Measurements from ENCODE around the gene ZNF441. TPM values are rescaled to one million over a fixed set of nuclear protein-coding genes. Genes with fewer than 3 reads are reported as not detected.
A peak's percentile ranks its signal among the peaks of the same experiment; 100 is the strongest.
"Not testable (repeated sequence)": the region's sequence is repeated elsewhere in the genome, so short reads cannot be mapped to it uniquely, and the experiment has no call there.

Gene ZNF441
- total RNA-seq, 1 donor from 2014 or later: not detected

GRCh38 chr19:11767633-11768133 lies 883 bp downstream of the ZNF441 start:
- TF ChIP-seq, protein P1, sequence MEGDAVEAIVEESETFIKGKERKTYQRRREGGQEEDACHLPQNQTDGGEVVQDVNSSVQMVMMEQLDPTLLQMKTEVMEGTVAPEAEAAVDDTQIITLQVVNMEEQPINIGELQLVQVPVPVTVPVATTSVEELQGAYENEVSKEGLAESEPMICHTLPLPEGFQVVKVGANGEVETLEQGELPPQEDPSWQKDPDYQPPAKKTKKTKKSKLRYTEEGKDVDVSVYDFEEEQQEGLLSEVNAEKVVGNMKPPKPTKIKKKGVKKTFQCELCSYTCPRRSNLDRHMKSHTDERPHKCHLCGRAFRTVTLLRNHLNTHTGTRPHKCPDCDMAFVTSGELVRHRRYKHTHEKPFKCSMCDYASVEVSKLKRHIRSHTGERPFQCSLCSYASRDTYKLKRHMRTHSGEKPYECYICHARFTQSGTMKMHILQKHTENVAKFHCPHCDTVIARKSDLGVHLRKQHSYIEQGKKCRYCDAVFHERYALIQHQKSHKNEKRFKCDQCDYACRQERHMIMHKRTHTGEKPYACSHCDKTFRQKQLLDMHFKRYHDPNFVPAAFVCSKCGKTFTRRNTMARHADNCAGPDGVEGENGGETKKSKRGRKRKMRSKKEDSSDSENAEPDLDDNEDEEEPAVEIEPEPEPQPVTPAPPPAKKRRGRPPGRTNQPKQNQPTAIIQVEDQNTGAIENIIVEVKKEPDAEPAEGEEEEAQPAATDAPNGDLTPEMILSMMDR (IDR thresholded peaks at IDR 0.05; ENCODE audit: insufficient read depth, low read depth, low read length): no peak
- no peak for TF ChIP-seq EZH2 (IDR thresholded peaks at IDR 0.05; ENCODE audit: insufficient read depth, low read length)
- DNase-seq (ENCODE audit: low read depth): peak; percentile 10
- Histone ChIP-seq H4K20me1 (ENCODE audit: insufficient read depth, low read length) (no peaks in the 10 kb centered on the region), H3K4me3 (ENCODE audit: insufficient read depth, low read depth, low read length) (peak overlapping the region; percentile 85), H3K4me2 (ENCODE audit: low read length) (peak overlapping the region; percentile 90), H3K9me3 (ENCODE audit: insufficient read depth, low read depth, low read length) (peaks cover 20% of the 10 kb centered on the region), H3K36me3 (ENCODE audit: insufficient read depth, low read length) (no peaks in the 10 kb centered on the region), H3K27ac (ENCODE audit: low read depth, low read length) (peak overlapping the region; percentile 71), H3K27me3 (ENCODE audit: insufficient read depth, low read length) (no peaks in the 10 kb centered on the region), H3K79me2 (ENCODE audit: insufficient read depth, low read length) (peaks cover 30% of the 10 kb centered on the region), H3K4me1 (ENCODE audit: insufficient read depth, low read length) (no peaks in the 10 kb centered on the region), H3K9ac (ENCODE audit: low read length) (peak overlapping the region; percentile 87), H2AFZ (ENCODE audit: low read depth, low read length) (peak overlapping the region; percentile 43)
- Mint-ChIP-seq H3K4me1 (ENCODE audit: low read depth, unreplicated experiment) (no peaks in the 10 kb centered on the region), H3K9me3 (ENCODE audit: unreplicated experiment) (peaks cover 15% of the 10 kb centered on the region), H3K27ac (ENCODE audit: unreplicated experiment) (no peak overlapping the region), H3K36me3 (ENCODE audit: low read depth, unreplicated experiment) (no peaks in the 10 kb centered on the region), H3K4me3 (ENCODE audit: unreplicated experiment) (no peak overlapping the region), H3K27me3 (ENCODE audit: low read depth, unreplicated experiment) (no peaks in the 10 kb centered on the region)
- FAIRE-seq: no peak

- Histone ChIP-seq H3K36me3 (ENCODE audit: insufficient read depth, low read length) (no peaks in the 10 kb centered on the region), H3K4me1 (ENCODE audit: insufficient read depth, low read length) (no peaks in the 10 kb centered on the region), H3K79me2 (ENCODE audit: insufficient read depth, low read length) (peaks cover 32% of the 10 kb centered on the region), H3K9ac (ENCODE audit: low read length) (no peak overlapping the region), H3K4me2 (ENCODE audit: low read length) (no peak overlapping the region), H2AFZ (ENCODE audit: low read depth, low read length) (no peak overlapping the region), H3K9me3 (ENCODE audit: insufficient read depth, low read depth, low read length) (peaks cover 20% of the 10 kb centered on the region), H3K4me3 (ENCODE audit: insufficient read depth, low read depth, low read length) (no peak overlapping the region), H3K27ac (ENCODE audit: low read depth, low read length) (no peak overlapping the region), H3K27me3 (ENCODE audit: insufficient read depth, low read length) (no peaks in the 10 kb centered on the region), H4K20me1 (ENCODE audit: insufficient read depth, low read length) (no peaks in the 10 kb centered on the region)
- H3K36me3 Mint-ChIP-seq (ENCODE audit: low read depth, unreplicated experiment): no peaks in the 10 kb centered on the region
- no peak overlapping the region for H3K27ac Mint-ChIP-seq (ENCODE audit: unreplicated experiment)
- DNase-seq (ENCODE audit: low read depth) (no peak), FAIRE-seq (no peak)
- no peaks in the 10 kb centered on the region for H3K27me3 Mint-ChIP-seq (ENCODE audit: low read depth, unreplicated experiment)
- peaks cover 17% of the 10 kb centered on the region for H3K9me3 Mint-ChIP-seq (ENCODE audit: unreplicated experiment)
- no peaks in the 10 kb centered on the region for H3K4me1 Mint-ChIP-seq (ENCODE audit: low read depth, unreplicated experiment)
- no peak overlapping the region for H3K4me3 Mint-ChIP-seq (ENCODE audit: unreplicated experiment)
- TF ChIP-seq EZH2 (IDR thresholded peaks at IDR 0.05; ENCODE audit: insufficient read depth, low read length): no peak
- TF ChIP-seq, protein P1 (IDR thresholded peaks at IDR 0.05; ENCODE audit: insufficient read depth, low read depth, low read length): no peak
Observed at GRCh38 chr19:11769995-11770394, 3.2 kb downstream of the ZNF441 start.

- H3K79me2 ChIP-seq (ENCODE audit: insufficient read depth, low read length): peaks cover 34% of the 10 kb centered on the region
- FAIRE-seq: not testable (repeated sequence)
Observed at GRCh38 chr19:11771520-11771919, 4.7 kb downstream of the ZNF441 start.

GRCh38 chr19:11776669-11777068 lies 9.9 kb downstream of the ZNF441 start:
- not testable (repeated sequence) for H3K36me3 Mint-ChIP-seq (ENCODE audit: low read depth, unreplicated experiment); H3K27me3 Mint-ChIP-seq (ENCODE audit: low read depth, unreplicated experiment)

More at GRCh38 chr19:11771520-11771919, 4.7 kb downstream of the ZNF441 start:
- not testable (repeated sequence) for H3K27me3 ChIP-seq (ENCODE audit: insufficient read depth, low read length); H3K27me3 Mint-ChIP-seq (ENCODE audit: low read depth, unreplicated experiment); H3K4me1 ChIP-seq (ENCODE audit: insufficient read depth, low read length); DNase-seq (ENCODE audit: low read depth); H3K4me1 Mint-ChIP-seq (ENCODE audit: low read depth, unreplicated experiment); H3K4me3 ChIP-seq (ENCODE audit: insufficient read depth, low read depth, low read length); H4K20me1 ChIP-seq (ENCODE audit: insufficient read depth, low read length); H3K36me3 Mint-ChIP-seq (ENCODE audit: low read depth, unreplicated experiment); H3K4me2 ChIP-seq (ENCODE audit: low read length); H3K9ac ChIP-seq (ENCODE audit: low read length); H2AFZ ChIP-seq (ENCODE audit: low read depth, low read length); H3K27ac ChIP-seq (ENCODE audit: low read depth, low read length); H3K36me3 ChIP-seq (ENCODE audit: insufficient read depth, low read length); H3K4me3 Mint-ChIP-seq (ENCODE audit: unreplicated experiment); H3K27ac Mint-ChIP-seq (ENCODE audit: unreplicated experiment)
- H3K9me3 ChIP-seq (ENCODE audit: insufficient read depth, low read depth, low read length): peaks cover 18% of the 10 kb centered on the region
- H3K9me3 Mint-ChIP-seq (ENCODE audit: unreplicated experiment): peaks cover 20% of the 10 kb centered on the region

More at GRCh38 chr19:11776669-11777068, 9.9 kb downstream of the ZNF441 start:
- Histone ChIP-seq H3K9me3 (ENCODE audit: insufficient read depth, low read depth, low read length) (peaks cover 34% of the 10 kb centered on the region), H3K36me3 (ENCODE audit: insufficient read depth, low read length) (peaks cover 34% of the 10 kb centered on the region)
- H2AFZ ChIP-seq (ENCODE audit: low read depth, low read length); FAIRE-seq; H4K20me1 ChIP-seq (ENCODE audit: insufficient read depth, low read length); H3K4me1 ChIP-seq (ENCODE audit: insufficient read depth, low read length); H3K79me2 ChIP-seq (ENCODE audit: insufficient read depth, low read length); H3K27me3 ChIP-seq (ENCODE audit: insufficient read depth, low read length); H3K4me3 Mint-ChIP-seq (ENCODE audit: unreplicated experiment); H3K4me3 ChIP-seq (ENCODE audit: insufficient read depth, low read depth, low read length); H3K9ac ChIP-seq (ENCODE audit: low read length); H3K4me1 Mint-ChIP-seq (ENCODE audit: low read depth, unreplicated experiment); DNase-seq (ENCODE audit: low read depth); H3K4me2 ChIP-seq (ENCODE audit: low read length); H3K27ac ChIP-seq (ENCODE audit: low read depth, low read length); H3K27ac Mint-ChIP-seq (ENCODE audit: unreplicated experiment): not testable (repeated sequence)
- peaks cover 18% of the 10 kb centered on the region for H3K9me3 Mint-ChIP-seq (ENCODE audit: unreplicated experiment)

Measured in astrocyte (in vitro differentiated cells and primary cell).